CD4-positive, alpha-beta T cell treated with Interleukin-17A for 1 hour (primary cell): ENCODE measurements around the gene C1orf167.
A peak's percentile ranks its signal among the peaks of the same experiment; 100 is the strongest.

ENCODE experiments used
- DNase-seq: peaks from one replicate; pipeline ENCODE4 v3.0.0-alpha.2; 2020

The C1orf167 gene

GRCh38 chr1:11736746-11737639, 25.0 kb upstream of the C1orf167 start:
- peak; percentile 54 for DNase-seq

GRCh38 chr1:11738096-11738495, 23.9 kb upstream of the C1orf167 start:
- no peak for DNase-seq

- no peak for DNase-seq
Measured at GRCh38 chr1:11738783-11739182, 23.2 kb upstream of the C1orf167 start.

- peak; percentile 67 for DNase-seq
Measured at GRCh38 chr1:11740258-11741192, 21.5 kb upstream of the C1orf167 start.

DNA sequence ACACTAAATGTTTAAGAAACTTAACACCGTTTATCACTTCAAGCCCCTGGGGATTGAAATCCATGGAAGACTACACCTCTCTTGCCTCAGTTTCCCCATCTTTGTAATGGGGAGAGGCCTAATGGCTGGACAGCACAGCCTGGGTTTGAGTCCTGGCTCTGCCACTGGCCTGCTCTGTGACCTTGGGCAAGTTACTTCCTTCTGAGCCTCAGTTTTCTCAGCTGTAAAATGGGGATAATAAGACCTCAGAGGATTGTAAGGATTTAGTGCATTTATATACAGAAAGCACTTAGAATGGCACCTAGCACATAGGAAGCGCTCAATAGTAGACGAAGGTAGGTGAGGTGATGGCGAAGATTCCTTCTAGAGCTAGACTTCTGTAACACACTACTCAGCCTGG, 20.5 kb upstream of the C1orf167 start:
- DNase-seq = no peak

GRCh38 chr1:11741919-11742558, 20.0 kb upstream of the C1orf167 start:
- no peak for DNase-seq

- no peak for DNase-seq
Measured at GRCh38 chr1:11744287-11744686, 17.7 kb upstream of the C1orf167 start.

GRCh38 chr1:11746092-11746491, 15.9 kb upstream of the C1orf167 start:
- DNase-seq = no peak

GRCh38 chr1:11746795-11747487, 15.1 kb upstream of the C1orf167 start:
- DNase-seq = no peak

DNA sequence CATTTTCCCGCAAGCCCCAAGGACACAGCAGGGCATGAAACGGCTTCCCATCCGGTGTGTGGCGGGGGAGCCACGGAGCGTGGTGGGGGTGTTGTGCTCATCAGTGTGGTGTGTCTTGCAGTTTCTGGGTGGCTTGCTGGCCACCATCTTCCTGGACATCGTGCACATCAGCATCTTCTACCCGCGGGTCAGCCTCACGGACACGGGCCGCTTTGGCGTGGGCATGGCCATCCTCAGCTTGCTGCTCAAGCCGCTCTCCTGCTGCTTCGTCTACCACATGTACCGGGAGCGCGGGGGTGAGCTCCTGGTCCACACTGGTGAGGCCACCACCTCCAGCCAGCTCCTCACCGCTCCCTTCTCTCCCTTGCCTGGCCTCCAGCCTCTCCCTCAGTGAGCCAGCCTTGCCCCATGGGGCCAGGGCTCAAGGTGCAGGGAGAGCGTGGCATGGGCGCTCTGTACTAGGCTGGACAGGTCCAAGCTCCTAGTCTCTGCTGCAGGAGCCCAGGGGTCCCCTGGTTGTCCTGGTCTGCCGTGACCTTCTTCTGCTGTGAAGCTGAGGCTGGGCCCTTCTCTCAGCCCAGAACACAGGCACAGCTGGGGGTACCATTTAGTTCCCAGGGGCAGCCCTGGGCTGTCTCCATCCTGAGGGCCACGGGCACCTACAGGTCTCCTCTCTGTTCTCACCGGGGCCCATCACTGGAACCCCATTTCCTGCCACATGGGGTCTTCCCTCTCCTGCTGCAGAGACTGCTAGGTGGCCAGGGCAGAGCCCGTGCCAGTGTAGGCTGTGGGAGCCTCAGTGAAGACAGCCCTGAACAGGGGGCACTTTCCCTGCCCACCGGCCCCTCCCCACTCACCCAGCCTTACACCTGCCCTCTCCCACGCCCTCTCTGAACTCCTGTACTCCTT, 13.4 kb upstream of the C1orf167 start:
- DNase-seq = no peak

GRCh38 chr1:11749203-11749689, 12.7 kb upstream of the C1orf167 start:
- DNase-seq = peak; percentile 28

DNA sequence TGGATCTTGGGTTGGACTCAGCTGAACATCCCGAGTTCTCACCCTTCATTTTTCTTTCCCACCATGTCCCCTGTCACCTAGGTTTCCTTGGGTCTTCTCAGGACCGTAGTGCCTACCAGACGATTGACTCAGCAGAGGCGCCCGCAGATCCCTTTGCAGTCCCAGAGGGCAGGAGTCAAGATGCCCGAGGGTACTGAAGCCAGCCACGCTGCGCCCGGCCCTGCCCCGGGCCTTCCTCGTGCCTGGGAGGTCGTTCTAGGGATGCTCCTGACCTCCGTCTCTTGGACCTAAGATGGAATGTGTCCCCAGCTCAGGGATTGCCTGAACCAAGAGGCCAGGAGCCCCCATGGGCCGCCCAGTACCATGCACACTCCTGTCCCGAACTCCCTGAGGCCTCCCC, 12.0 kb upstream of the C1orf167 start:
- no peak for DNase-seq

- no peak for DNase-seq
Measured at GRCh38 chr1:11751087-11751486, 10.9 kb upstream of the C1orf167 start.

GRCh38 chr1:11752359-11753088, 9.5 kb upstream of the C1orf167 start:
- no peak for DNase-seq

GRCh38 chr1:11753555-11754208, 8.3 kb upstream of the C1orf167 start:
- DNase-seq = no peak

DNA sequence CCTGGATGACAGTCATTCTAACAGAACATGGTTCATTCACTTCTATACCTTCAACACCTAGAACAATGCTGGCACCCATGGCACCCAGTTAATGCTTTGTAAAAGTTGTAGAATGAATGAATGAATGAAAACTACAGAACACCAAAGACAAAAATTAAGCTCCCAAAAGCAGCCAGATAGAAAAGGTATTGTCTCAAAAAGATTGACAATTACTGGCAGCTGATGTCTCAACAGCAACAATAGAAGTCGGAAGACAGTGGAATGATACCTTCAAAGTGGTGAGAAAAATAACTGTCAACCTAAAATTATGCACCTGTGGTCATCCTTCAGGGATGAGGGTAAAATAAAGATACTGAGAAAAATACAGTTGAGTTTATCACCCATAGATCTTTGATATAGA, 4.9 kb upstream of the C1orf167 start:
- no peak for DNase-seq

DNA sequence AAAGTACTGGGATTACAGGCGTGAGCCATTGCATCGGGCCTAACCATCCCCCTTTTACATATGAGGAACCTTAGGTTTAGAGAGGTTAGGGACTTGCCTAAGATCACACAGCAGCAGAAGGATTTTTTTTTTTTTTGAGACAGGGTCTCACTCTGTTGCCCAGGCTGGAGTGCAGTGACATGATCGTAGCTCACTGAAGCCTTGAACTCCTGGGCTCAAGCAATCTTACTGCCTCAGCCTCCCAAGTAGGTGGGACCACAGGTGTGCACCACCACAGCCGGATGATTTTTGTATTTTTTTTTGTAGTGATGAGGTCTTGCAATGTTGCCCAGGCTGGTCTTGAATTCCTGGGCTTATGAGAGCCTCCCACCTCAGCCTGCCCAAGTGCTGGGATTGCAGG, 2.2 kb upstream of the C1orf167 start:
- DNase-seq = no peak

DNA sequence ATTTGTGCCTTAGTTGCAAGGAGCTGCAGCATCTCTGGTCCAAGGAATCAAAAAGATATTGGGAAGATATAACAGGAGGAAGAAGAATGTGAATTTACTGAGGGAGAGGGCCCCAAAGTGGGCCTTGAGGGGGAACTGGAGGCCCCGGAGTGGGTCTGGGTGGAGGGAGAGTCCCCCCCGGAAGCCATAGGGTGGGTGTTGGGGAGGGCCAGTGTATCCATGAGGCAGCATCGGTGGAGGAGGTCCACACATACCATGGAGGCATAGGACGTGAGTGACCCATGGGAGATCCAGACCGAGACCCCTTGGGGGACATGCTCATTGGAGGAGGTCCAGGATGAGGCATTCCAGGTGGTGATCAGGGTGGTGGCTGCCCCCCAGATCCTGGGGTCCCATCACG, 708 bp upstream of the C1orf167 start:
- no peak for DNase-seq

DNA sequence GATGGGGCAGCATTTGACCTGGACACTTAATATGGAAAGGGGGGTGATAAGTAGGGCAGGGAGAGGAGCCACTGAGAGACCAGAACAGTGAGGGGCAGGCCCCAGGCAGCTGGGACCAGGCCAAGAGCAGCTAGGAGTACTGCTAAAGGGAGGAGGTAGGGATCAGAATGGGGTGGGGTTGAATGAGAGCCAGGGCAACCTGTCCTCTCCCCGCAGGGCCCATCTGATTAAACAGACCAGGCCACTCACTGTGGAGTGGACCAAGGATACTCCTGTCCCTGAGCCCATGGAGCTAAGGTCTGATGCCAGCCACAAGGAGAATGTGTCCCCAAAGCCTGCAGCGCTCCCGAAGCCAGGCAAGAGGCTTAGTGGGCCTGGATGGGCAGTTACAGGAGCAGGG, 2.1 kb downstream of the C1orf167 start:
- no peak for DNase-seq

GRCh38 chr1:11764519-11764918, 2.5 kb downstream of the C1orf167 start:
- DNase-seq = no peak
